K562 (cell line): Measurements from ENCODE around the gene DTNA. TPM values are rescaled to one million over a fixed set of nuclear protein-coding genes. Genes with fewer than 3 reads are reported as not detected.

Source experiments
- ATAC-seq: fragments of 200-7000 bp; cut with Tn5 transposase; 3 replicates; pipeline ENCODE4 v1.9.1; 2020; ENCODE audit warnings: moderate library complexity
- BruUV-seq: library from RNA; stranded (reverse); fragments of 400-500 nt; replicated peaks from 2 replicates; lab custom pipeline; 2021; lab: Mats Ljungman, UMichigan
- CTCF ChIA-PET: fragments of 300-600 bp; formaldehyde crosslinking; extraction: SDS; loops from one replicate; lab custom pipeline; 2021; ENCODE audit warnings: low intra/inter-chr PET ratio; lab: Yijun Ruan, JAX
- POLR2A ChIA-PET: fragments of 300-600, 350-650 bp; sonication (Branson Sonifier 250); formaldehyde crosslinking; extraction: SDS; loops from one replicate; lab custom pipeline; 2021; ENCODE audit warnings: antibody characterized with exemption, inconsistent platforms; lab: Yijun Ruan, JAX
- DNase-seq, 4 experiments: peaks; one replicate each; pipeline versions ENCODE4 v3.0.0 to v3.0.0-alpha.2; 2011 to 2018; ENCODE audit warnings: low spot score in 3 of 4, mixed read lengths in 3 of 4; ENCODE audit errors: extremely low read depth in 1 of 4
- FAIRE-seq: peaks from 2 replicates; lab custom pipeline; 2011; peaks lifted over from hg19 to GRCh38; lab: Jason Lieb, UNC
- H2AFZ ChIP-seq: 2 replicates; pipeline ENCODE4 v1.6.0; 2011; ENCODE audit warnings: low read depth, low read length, control low read depth, inconsistent platforms
- H3K27ac ChIP-seq: fragments of 200-600 bp; 3 replicates; pipeline ENCODE4 v1.8.0; 2011; ENCODE audit warnings: low read depth, mild to moderate bottlenecking, control low read depth, inconsistent platforms, low read length, moderate library complexity, mixed read lengths; ENCODE audit errors: extremely low read depth
- H3K27me3 ChIP-seq, 2 experiments: fragments of 300-600 bp in 1 of 2; 2 replicates in 1 of 2; 3 replicates in 1 of 2; pipeline versions ENCODE4 v1.6.0 to v1.8.0; 2011; ENCODE audit warnings: inconsistent platforms in 2 of 2, low read length in 2 of 2, mild to moderate bottlenecking in 1 of 2, mixed read lengths in 1 of 2, moderate library complexity in 1 of 2; ENCODE audit not compliant: control insufficient read depth in 2 of 2, insufficient read depth in 2 of 2
- H3K36me3 ChIP-seq: fragments of 300-600 bp; 3 replicates; pipeline ENCODE4 v1.8.0; 2011; ENCODE audit warnings: mild to moderate bottlenecking, low read length, inconsistent platforms; ENCODE audit not compliant: control insufficient read depth, insufficient read depth
- H3K4me1 ChIP-seq, 2 experiments: fragments of 200-600 bp in 1 of 2; replicated peaks in 1 of 2; 2 replicates in 1 of 2; 3 replicates in 1 of 2; pipeline versions ENCODE4 v1.5.1 to v1.8.0; 2011; ENCODE audit warnings: inconsistent platforms in 2 of 2, low read length in 2 of 2, mild to moderate bottlenecking in 1 of 2, mixed read lengths in 1 of 2, moderate library complexity in 1 of 2; ENCODE audit not compliant: control insufficient read depth in 2 of 2, insufficient read depth in 2 of 2
- H3K4me2 ChIP-seq: 2 replicates; pipeline ENCODE4 v1.6.1; 2011; ENCODE audit warnings: low read length, control low read depth, inconsistent platforms, mixed read lengths; ENCODE audit not compliant: insufficient read depth
- H3K4me3 ChIP-seq: fragments of 200-600 bp; sonication (generic), shearing (Covaris generic); 2 replicates; pipeline ENCODE4 v1.5.1; 2016; ENCODE audit warnings: control low read depth, inconsistent platforms
- H3K79me2 ChIP-seq: fragments of 200-600 bp; 3 replicates; pipeline ENCODE4 v1.8.0; 2011; ENCODE audit warnings: low read length, inconsistent platforms; ENCODE audit not compliant: control insufficient read depth, insufficient read depth
- H3K9ac ChIP-seq, 2 experiments: 2 replicates each; pipeline versions ENCODE4 v1.6.0 to v1.6.1; 2011; ENCODE audit warnings: low read depth in 2 of 2, low read length in 2 of 2, control low read depth in 1 of 2, inconsistent platforms in 1 of 2, mild to moderate bottlenecking in 1 of 2, mixed read lengths in 1 of 2; ENCODE audit not compliant: insufficient read depth in 1 of 2
- H3K9me1 ChIP-seq: one replicate; pipeline ENCODE4 v1.6.0; 2011; ENCODE audit warnings: inconsistent platforms, mild to moderate bottlenecking, low read length, moderate library complexity; ENCODE audit not compliant: control insufficient read depth, insufficient read depth
- H3K9me3 ChIP-seq: replicated peaks from 2 replicates; pipeline ENCODE4 v1.5.1; 2011; ENCODE audit warnings: low read depth, low read length, inconsistent platforms; ENCODE audit not compliant: control insufficient read depth, insufficient read depth
- H4K20me1 ChIP-seq: replicated peaks from 2 replicates; pipeline ENCODE4 v1.6.1; 2011; ENCODE audit warnings: low read length, inconsistent platforms, mixed read lengths; ENCODE audit not compliant: control insufficient read depth, insufficient read depth
- CEBPB ChIP-seq: fragments of 450-650 bp; IDR thresholded peaks from 2 replicates; pipeline ENCODE4 v1.6.1; 2016; ENCODE audit warnings: missing genetic modification characterization, missing compliant biosample characterization
- DACH1 ChIP-seq: fragments of 450-650 bp; IDR thresholded peaks from 2 replicates; pipeline ENCODE4 v1.6.1; 2018; ENCODE audit not compliant: partially characterized antibody
- ELF2 ChIP-seq: fragments of 250-450 bp; sonication (Bioruptor Pico); IDR thresholded peaks from 2 replicates; pipeline ENCODE4 v1.5.0; 2021; ENCODE audit warnings: mild to moderate bottlenecking
- ETS2 ChIP-seq: IDR thresholded peaks from 2 replicates; pipeline ENCODE4 v1.6.1; 2016; ENCODE audit warnings: borderline replicate concordance, missing genetic modification characterization, mild to moderate bottlenecking, moderate library complexity, missing compliant biosample characterization; ENCODE audit not compliant: poor library complexity, severe bottlenecking
- MAFF ChIP-seq: IDR thresholded peaks from 2 replicates; pipeline ENCODE4 v1.6.1; 2012; ENCODE audit warnings: low read length, improper control_type of control experiment
- NELFE ChIP-seq: IDR thresholded peaks from 2 replicates; pipeline ENCODE4 v1.6.1; 2011; ENCODE audit warnings: mild to moderate bottlenecking; ENCODE audit not compliant: insufficient read depth, insufficient read length
- RFX7 ChIP-seq: fragments of 250-450 bp; sonication (Bioruptor Pico); IDR thresholded peaks from 2 replicates; pipeline ENCODE4 v1.5.1; 2021; ENCODE audit warnings: mild to moderate bottlenecking
- SMAD4 ChIP-seq: fragments of 250-450 bp; sonication (Bioruptor Pico); conservative IDR thresholded peaks from 2 replicates; pipeline ENCODE4 v1.8.0; 2021; ENCODE audit warnings: inconsistent platforms, mild to moderate bottlenecking, moderate library complexity
- SMARCA4 ChIP-seq: fragments of 450-650 bp; IDR thresholded peaks from 2 replicates; pipeline ENCODE4 v1.6.1; 2016
- ZNF121 ChIP-seq: sonication (generic); formaldehyde crosslinking; conservative IDR thresholded peaks from 2 replicates; pipeline ENCODE4 v1.8.0; 2022; ENCODE audit warnings: missing genetic modification reagents
- ZNF280A ChIP-seq: fragments of 450-650 bp; IDR thresholded peaks from 2 replicates; pipeline ENCODE4 v1.6.1; 2018; ENCODE audit warnings: mild to moderate bottlenecking, low read depth; ENCODE audit not compliant: partially characterized antibody
- ZNF407 ChIP-seq: fragments of 450-650 bp; IDR thresholded peaks from 2 replicates; pipeline ENCODE4 v1.6.1; 2016; ENCODE audit warnings: low read depth
- ZNF431 ChIP-seq: sonication (generic); formaldehyde crosslinking; IDR thresholded peaks from 2 replicates; pipeline ENCODE4 v1.8.0; 2022; ENCODE audit warnings: mild to moderate bottlenecking, missing genetic modification reagents
- ZNF589 ChIP-seq: fragments of 200-800 bp; sonication (Bioruptor generic); IDR thresholded peaks from 2 replicates; pipeline ENCODE4 v1.6.1; 2016; ENCODE audit warnings: low read depth, missing genetic modification characterization, missing compliant biosample characterization
- WGBS: fragments of 100-300 bp; shearing (Covaris generic); methylation state at CpG from one replicate; pipeline ENCODE4 v1.1.6; 2016; ENCODE audit warnings: low coverage, mixed read lengths; ENCODE audit not compliant: insufficient coverage; ENCODE audit errors: missing lambda C conversion rate; 5-methylcytosine and 5-hydroxymethylcytosine counted together
- in situ Hi-C: fragments of 300-500 bp; cut with MboI; formaldehyde crosslinking; loops from 4 replicates; pipeline ENCODE4 v1.15.0; 2018; ENCODE audit warnings: inconsistent platforms, mixed read lengths
- intact Hi-C: fragments of 100-400 bp; cut with micrococcal nuclease; formaldehyde crosslinking; loops from 2 replicates; pipeline ENCODE4 v1.14.2; 2022
- polyA plus RNA-seq, 8 experiments: library from polyadenylated mRNA; depleted of rRNA in 4 of 8; stranded (reverse) in 5 of 8; unstranded in 3 of 8; fragments of >200 nt; fragmentation: Nextera tagmentation in 2 of 8; fragmentation: Illumina TruSeq in 1 of 8; extraction: Ambion mirVana in 2 of 8; extraction: Trizol in 1 of 8; gene quantifications; 2 replicates each; pipeline versions ENCODE4 v1.2.1 to v1.2.3, GENCODE V29; 2011 to 2014; ENCODE audit warnings: inconsistent platforms in 1 of 8, missing spikeins in 1 of 8
- total RNA-seq, 7 experiments: library from RNA; depleted of rRNA in 6 of 7; stranded (reverse); fragments of >200 nt in 6 of 7; fragmentation: Illumina TruSeq in 2 of 7; extraction: Trizol in 2 of 7; gene quantifications; 2 replicates each; pipeline versions ENCODE4 v1.2.1 to v1.2.3, GENCODE V29; 2011 to 2021; ENCODE audit warnings: low replicate concordance in 1 of 7

The DTNA gene
- total and polyA plus RNA-seq, 9 of the 15 experiments (the other 6 are each of a cell fraction or from before 2014, with no cell fraction given): 0.07 to 2.4 (median 0.22) TPM; not detected in 2

- DNase-seq: no peak
- WGBS: 2% methylated on average over 5 of the region's 5 CpGs
- in situ Hi-C loops: no loop called here
- no peak overlapping the region for H3K27ac ChIP-seq
- ChIA-PET CTCF (no interaction called here), POLR2A (no interaction called here)
- BruUV-seq: no TSS peak
- no peaks in the 10 kb centered on the region for H3K9me1 ChIP-seq
- no peaks in the 10 kb centered on the region for H3K9me3 ChIP-seq
- no peaks in the 10 kb centered on the region for H3K27me3 ChIP-seq
- TF ChIP-seq DACH1 (no peak), ZNF407 (no peak), ZNF280A (no peak), MAFF (no peak), SMARCA4 (no peak), NELFE (no peak), ZNF431 (CRISPR knock-in tag) (no peak), ELF2 (CRISPR knock-in tag) (no peak), CEBPB (tag) (no peak), SMAD4 (CRISPR knock-in tag) (no peak), ETS2 (tag) (no peak), ZNF121 (no peak), ZNF589 (CRISPR knock-in tag) (no peak), RFX7 (CRISPR knock-in tag) (no peak)
- intact Hi-C loops: no loop called here
- H4K20me1 ChIP-seq: no peaks in the 10 kb centered on the region
- no peaks in the 10 kb centered on the region for H3K79me2 ChIP-seq
- no peaks in the 10 kb centered on the region for H3K4me1 ChIP-seq
- no peak overlapping the region for H2AFZ ChIP-seq
- no peak overlapping the region for H3K4me3 ChIP-seq
- H3K4me2 ChIP-seq: no peak overlapping the region
- no peak for ATAC-seq
- no peaks in the 10 kb centered on the region for H3K36me3 ChIP-seq
- no peak overlapping the region for H3K9ac ChIP-seq
- no peak for FAIRE-seq
These were observed 108.0 kb downstream of the DTNA start for GRCh38 chr18:34818064-34818463.
